DMS153 treated with DMSO at 0.1 percent for 48 hours (cell line): Measurements from ENCODE around the gene UQCRC1.

Source experiments
- DNase-seq: peaks from one replicate; lab custom pipeline; 2025; ENCODE audit not compliant: unreplicated experiment; lab: John Stamatoyannopoulos, UW

UQCRC1 gene

GRCh38 chr3:48609088-48610005 is at the start of gene UQCRC1:
Gene UQCRC1, minus strand, starts transcription at chr3:48609646. Its CDS starts 26 bp downstream, at chr3:48609620.
- peak; percentile 50 for DNase-seq

- no peak for DNase-seq
Measured at GRCh38 chr3:48656841-48657281, 47.4 kb upstream of the UQCRC1 start.

DNA sequence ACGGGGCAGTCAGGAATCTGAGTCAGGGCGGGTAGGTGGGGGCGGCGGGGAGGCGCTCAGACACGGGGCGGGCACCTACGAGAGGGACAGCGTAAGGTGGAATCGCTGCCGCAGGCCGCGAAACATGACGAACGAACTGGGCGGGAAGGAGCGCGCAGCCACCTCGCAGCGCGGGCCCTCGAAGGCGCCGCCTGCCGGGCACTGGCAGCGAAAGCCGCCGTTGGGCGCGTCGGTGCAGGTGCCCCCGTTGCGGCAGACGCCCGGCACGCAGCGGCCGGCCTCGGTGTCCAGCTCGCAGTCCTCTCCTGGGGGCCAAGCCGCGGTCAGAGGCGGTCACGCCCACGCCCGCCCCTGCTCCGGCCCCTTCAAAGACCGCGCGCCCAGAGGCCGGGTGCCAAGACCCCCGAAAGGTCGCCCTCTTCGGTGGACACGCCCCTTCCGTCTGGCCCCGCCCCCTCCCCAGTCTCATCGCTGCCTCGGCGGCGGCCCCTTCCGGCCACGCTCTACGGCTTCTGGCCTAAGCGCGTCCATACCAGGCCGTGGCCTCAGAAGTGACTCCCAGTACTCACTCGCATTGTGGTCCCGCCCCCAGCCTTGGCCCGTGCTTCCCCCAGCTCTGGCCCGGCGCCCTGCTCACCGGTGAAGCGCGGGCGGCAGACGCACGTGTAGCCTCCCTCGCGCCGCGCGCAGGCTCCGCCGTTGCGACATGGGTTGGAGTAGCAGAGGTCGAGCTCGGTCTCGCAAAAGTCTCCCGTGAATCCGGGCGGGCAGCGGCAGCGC is 46.8 kb upstream of the UQCRC1 start:
- DNase-seq, result no peak

DNA sequence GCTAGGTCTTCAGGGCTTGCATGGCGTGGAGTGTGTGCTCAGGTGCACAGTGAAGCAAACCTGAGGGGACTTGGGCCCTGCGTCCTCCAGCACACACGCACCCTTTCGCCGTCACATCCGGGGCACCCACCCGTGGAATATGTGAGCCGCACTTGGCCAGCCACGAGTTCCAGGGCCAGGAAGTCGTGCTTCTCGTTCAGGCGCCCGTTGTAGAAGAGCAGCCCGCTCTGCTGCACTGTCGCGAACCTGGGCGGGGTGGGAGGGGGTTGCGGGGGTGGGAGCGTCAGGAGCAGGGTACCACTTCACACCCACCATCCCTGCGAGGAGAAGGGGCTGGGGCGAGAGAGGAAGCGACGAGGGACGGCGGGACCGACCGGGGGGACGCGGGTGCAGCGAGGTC is 46.2 kb upstream of the UQCRC1 start:
- DNase-seq, result no peak

GRCh38 chr3:48655063-48655462 is 45.6 kb upstream of the UQCRC1 start:
- DNase-seq, result no peak

- no peak for DNase-seq
Measured at GRCh38 chr3:48652923-48653715, 43.7 kb upstream of the UQCRC1 start.

GRCh38 chr3:48651771-48652170 is 42.3 kb upstream of the UQCRC1 start:
- DNase-seq, result no peak

DNA sequence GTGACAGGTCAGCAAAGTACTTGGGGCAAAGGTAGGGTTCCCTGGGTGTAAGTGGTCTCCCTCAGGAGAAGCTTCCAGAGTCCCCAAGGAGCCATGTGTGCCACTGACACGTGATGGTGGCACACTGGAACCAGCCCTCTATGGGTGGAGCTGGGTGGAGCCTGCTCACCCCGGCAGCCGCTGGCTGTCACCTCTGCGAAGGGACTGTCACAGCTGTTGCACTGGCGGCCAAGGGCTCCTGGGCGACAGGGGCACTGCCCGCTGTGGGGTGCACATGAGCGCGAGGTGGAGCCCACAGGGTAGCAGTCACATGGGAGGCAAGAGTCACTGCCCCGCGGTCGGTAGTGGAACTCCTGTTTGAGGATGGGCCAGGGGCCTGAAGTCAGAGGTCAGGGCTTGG is 41.3 kb upstream of the UQCRC1 start:
- DNase-seq, result no peak

- DNase-seq, result no peak
Measured at GRCh38 chr3:48648188-48648850, 38.9 kb upstream of the UQCRC1 start.

DNA sequence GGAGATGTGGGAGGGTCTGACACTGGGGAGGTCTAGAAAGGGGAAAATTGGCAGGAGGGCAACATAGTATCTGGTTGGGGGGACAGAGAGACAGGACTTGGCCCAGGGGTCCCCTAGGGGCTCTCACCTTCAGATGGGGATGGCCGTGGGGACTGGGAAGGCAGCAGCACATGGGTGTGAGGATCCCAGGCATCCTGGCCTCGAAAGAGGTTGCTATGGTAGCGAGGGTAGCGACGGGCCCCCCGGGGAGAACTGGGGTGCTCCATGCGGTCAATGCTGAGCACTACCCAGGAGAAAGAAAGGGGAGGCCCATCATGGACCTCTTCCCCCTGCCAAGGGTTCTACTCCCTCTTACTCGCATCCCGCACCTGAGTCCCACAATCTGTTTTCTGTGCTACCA is 38.3 kb upstream of the UQCRC1 start:
- DNase-seq, result no peak

DNA sequence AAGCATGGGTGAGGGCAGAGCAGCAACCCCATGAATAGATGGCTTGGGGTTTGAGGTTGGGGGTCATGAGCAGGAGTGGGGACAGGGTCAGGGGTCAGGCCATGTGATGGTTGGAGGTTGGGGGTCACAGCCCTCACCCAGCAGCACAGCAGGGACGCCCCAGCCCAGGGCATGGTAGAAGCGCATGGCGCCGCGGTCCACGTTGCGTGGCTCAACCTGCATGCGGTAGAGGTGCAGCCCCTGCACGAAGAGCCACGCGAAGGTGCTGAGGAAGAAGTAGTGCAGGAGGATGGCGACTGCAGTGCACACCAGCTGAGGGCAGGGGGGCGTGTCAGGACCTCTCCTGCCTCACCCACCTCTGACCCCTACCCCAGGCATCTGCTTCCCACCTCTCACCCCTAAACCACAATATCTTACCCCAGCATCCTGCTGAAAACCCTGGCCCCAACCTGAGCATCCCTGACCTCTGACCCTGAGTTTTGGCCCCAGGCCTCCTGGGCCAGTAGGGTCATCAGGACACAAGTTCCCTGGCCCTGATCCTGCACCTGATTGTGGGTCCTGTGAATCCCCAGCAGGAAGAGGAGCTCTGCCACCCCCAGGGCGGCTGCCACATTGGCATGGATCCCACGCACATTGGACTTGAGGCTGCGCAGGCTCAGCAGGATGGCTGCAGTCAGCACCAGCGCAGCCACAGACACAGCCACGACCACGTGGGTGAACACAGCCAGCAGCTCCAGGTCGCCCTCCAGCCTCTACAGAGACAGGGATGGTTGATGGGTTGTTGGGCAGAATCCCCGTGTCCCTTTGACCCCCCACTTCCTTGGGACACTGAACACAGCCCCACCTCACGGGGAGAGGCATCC is 35.7 kb upstream of the UQCRC1 start:
- DNase-seq, result no peak

DNA sequence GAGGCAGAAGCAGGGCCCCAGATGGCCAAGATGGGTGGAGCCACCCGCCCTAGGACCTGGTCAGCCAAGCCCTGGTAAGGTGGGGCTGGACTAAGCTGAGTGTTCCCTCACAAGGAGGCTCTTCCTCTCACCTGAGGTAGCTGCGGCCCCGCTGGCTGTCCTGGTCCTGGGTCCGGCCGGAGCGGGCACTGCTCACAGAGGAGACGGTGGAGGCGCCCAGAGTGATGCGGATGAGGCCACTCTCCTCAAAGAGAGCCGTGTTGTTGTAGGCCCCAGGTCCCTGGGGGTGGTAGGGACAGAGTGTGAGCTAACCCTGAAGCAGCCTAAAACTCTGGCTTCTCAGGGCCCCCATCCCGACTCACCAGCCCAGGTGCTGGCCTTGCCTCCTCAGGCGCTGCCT is 33.2 kb upstream of the UQCRC1 start:
- no peak for DNase-seq

DNA sequence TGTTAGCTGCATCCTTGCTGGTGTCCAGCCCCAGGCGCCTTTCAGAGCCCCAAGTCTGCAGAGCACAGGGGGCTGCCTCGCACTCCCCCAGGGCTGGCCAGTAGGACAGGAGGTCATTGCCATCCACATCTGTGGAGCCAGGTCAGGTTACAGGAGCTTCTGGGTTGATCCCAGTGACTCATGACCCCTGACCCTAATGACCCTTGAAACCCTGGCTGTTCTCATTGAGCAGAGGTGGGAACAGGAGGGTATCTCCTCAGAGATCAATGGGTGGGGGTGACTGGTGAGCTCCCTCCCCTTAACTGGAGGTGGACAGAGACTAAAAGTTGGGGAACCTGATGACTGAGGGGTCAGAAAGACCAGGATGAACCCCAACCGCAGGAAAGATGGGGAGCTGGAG is 31.9 kb upstream of the UQCRC1 start:
- DNase-seq, result no peak

GRCh38 chr3:48639944-48640606 is 30.6 kb upstream of the UQCRC1 start:
- DNase-seq, result no peak

DNA sequence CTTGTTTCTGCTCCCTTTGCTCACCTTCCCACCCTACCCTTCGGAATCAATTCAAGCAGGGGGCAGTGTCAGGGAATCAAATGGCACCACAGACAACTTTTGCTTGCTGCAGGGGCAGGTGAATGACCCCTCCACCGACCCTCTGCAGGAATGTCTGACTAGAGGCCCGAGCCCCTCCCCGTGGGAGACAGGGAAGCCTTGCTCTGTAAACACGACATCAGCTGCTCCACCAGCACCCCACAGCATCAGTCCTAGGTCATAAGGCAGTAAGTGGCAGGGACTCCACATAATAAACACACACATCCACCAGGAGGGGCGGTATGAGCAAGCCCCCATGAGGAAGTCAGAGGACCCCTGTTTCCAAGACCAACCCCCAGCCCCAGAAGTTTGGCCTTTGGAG is 27.9 kb upstream of the UQCRC1 start:
- no peak for DNase-seq

GRCh38 chr3:48636149-48636655 is 26.8 kb upstream of the UQCRC1 start:
- no peak for DNase-seq

DNA sequence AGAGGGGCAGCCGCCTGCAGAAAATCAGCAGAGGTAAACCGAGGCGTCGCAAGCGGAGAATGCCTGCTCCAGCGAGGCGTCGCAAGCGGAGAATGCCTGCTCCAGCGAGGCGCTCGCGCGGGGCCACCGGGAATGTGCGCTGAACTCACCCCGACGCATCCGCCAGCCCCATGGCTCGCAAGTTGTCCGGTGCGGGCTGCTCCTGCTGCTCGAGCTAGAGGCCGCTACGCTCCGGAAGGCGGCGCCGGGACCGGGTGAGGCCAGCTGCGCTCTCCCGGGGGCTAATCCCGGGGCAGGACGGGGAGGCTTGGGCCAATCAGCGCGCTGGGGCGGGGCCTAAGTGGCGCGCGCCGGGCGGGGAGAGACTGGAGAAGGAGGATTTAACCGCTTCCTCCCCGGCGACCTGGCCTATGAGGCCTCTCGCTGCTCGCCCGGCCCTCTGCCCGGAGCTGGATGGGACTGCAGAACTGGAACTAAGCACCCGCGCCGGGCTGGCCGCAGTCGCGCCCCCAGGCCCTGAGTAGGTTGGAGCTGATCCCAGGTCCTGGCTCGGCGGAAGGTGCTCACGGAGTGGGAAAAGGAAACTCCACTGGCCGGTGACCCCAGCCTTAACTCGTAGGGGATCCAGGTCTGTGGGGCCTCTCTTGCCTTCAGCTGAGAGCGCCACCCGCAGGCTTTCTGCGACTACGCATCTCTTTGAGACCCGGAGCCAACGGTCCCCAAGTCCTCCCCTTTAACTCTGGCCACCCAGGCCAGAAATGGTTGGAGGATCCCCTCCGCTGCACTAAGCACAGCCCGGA is 26.0 kb upstream of the UQCRC1 start, which contains the start of gene SLC26A6:
Gene SLC26A6 (minus strand): TSS at position 240 of the 800 bp plus-strand sequence. CDS start 68 bp downstream, at position 172.
- peak; percentile 48 for DNase-seq

- no peak for DNase-seq
Measured at GRCh38 chr3:48634661-48635221, 25.3 kb upstream of the UQCRC1 start.
